B cell (primary cell): ENCODE measurements around the gene CCDC88C. TPM values are rescaled to one million over a fixed set of nuclear protein-coding genes. Genes with fewer than 3 reads are reported as not detected.

Experiments used
- ATAC-seq: fragments of 200-7000 bp; cut with Tn5 transposase; one replicate; pipeline ENCODE4 v1.10.0; 2021; ENCODE audit warnings: low read depth, mild to moderate bottlenecking, moderate number of reproducible peaks, moderate library complexity
- CTCF ChIA-PET: fragments of 350-600 bp; sonication (Branson Sonifier 250); formaldehyde crosslinking; loops from one replicate; lab custom pipeline; 2021; ENCODE audit warnings: antibody characterized with exemption, inconsistent platforms; lab: Charles Lee
- POLR2A ChIA-PET: fragments of 350-600 bp; sonication (Branson Sonifier 250); formaldehyde crosslinking; loops from one replicate; lab custom pipeline; 2021; ENCODE audit warnings: antibody characterized with exemption; lab: Charles Lee
- DNase-seq: peaks from one replicate; pipeline ENCODE4 v3.0.0; 2013
- H2AFZ ChIP-seq: 2 replicates; pipeline ENCODE4 v1.6.1; 2012; ENCODE audit warnings: mild to moderate bottlenecking, low read depth, low read length; ENCODE audit not compliant: insufficient read depth, poor library complexity, severe bottlenecking
- H3K27ac ChIP-seq, 2 donors: 1 replicate in 1 of 2; 2 replicates in 1 of 2; pipeline ENCODE4 v1.5.1; 2012 to 2013; ENCODE audit warnings: low read length in 2 of 2, mild to moderate bottlenecking in 2 of 2, moderate library complexity in 1 of 2
- H3K27me3 ChIP-seq, 4 experiments: fragments of 200-600 bp in 1 of 4; sonication (generic) in 1 of 4; replicated peaks in 1 of 4; 1 replicate in 2 of 4; 2 replicates in 2 of 4; pipeline versions ENCODE4 v1.6.1 to v1.7.0; 2013 to 2016; ENCODE audit warnings: low read length in 3 of 4, mild to moderate bottlenecking in 2 of 4, mixed read lengths in 1 of 4, moderate library complexity in 1 of 4; ENCODE audit not compliant: insufficient read depth in 4 of 4, control insufficient read depth in 3 of 4; ENCODE audit errors: control extremely low read depth in 1 of 4
- H3K36me3 ChIP-seq, 2 experiments: replicated peaks in 1 of 2; 1 replicate in 1 of 2; 2 replicates in 1 of 2; pipeline versions ENCODE4 v1.6.1 to v1.7.1; 2013; ENCODE audit warnings: low read length in 1 of 2; ENCODE audit not compliant: insufficient read depth in 2 of 2, control insufficient read depth in 1 of 2; ENCODE audit errors: control extremely low read depth in 1 of 2, extremely low read depth in 1 of 2
- H3K4me1 ChIP-seq, 2 donors: fragments of 200-600 bp in 1 of 2; sonication (generic) in 1 of 2; 1 replicate in 1 of 2; 2 replicates in 1 of 2; pipeline versions ENCODE4 v1.5.1 to v1.6.1; 2013 to 2017; ENCODE audit warnings: low read length in 2 of 2; ENCODE audit not compliant: control insufficient read depth in 2 of 2, insufficient read depth in 2 of 2
- H3K4me2 ChIP-seq: replicated peaks from 2 replicates; pipeline ENCODE3; 2012; ENCODE audit warnings: mild to moderate bottlenecking, low read depth, low read length; ENCODE audit not compliant: poor library complexity, severe bottlenecking
- H3K4me3 ChIP-seq, 5 experiments: fragments of 200-600 bp in 1 of 5; sonication (generic) in 1 of 5; 1 replicate in 3 of 5; 2 replicates in 2 of 5; pipeline versions ENCODE4 v1.5.1 to v1.7.0; 2011 to 2016; ENCODE audit warnings: low read length in 4 of 5, mild to moderate bottlenecking in 4 of 5, low read depth in 2 of 5, control low read depth in 1 of 5, moderate library complexity in 1 of 5; ENCODE audit not compliant: insufficient read depth in 1 of 5; ENCODE audit errors: control extremely low read depth in 1 of 5, extremely low read depth in 1 of 5
- H3K79me2 ChIP-seq: fragments of 200-600 bp; sonication (generic); one replicate; pipeline ENCODE4 v1.6.0; 2016; ENCODE audit warnings: low read length; ENCODE audit not compliant: control insufficient read depth, insufficient read depth
- H3K9ac ChIP-seq: fragments of 200-600 bp; sonication (generic); 2 replicates; pipeline ENCODE4 v1.6.1; 2017; ENCODE audit warnings: mild to moderate bottlenecking, low read length, moderate library complexity
- H3K9me3 ChIP-seq, 3 donors: one replicate each; pipeline versions ENCODE4 v1.6.1 to v1.7.1; 2013; ENCODE audit warnings: low read length in 2 of 3; ENCODE audit not compliant: control insufficient read depth in 2 of 3, insufficient read depth in 1 of 3; ENCODE audit errors: control extremely low read depth in 1 of 3
- H4K20me1 ChIP-seq: 2 replicates; pipeline ENCODE4 v1.6.0; 2012; ENCODE audit warnings: mild to moderate bottlenecking, low read length; ENCODE audit not compliant: insufficient read depth, control insufficient read depth, poor library complexity, severe bottlenecking
- H3K27ac Mint-ChIP-seq: one replicate; pipeline ENCODE4 v1.8.0; 2021; ENCODE audit warnings: mixed read lengths
- H3K27me3 Mint-ChIP-seq: one replicate; pipeline ENCODE4 v1.8.0; 2021; ENCODE audit warnings: mixed read lengths
- H3K4me1 Mint-ChIP-seq: one replicate; pipeline ENCODE4 v1.8.0; 2021; ENCODE audit warnings: mixed read lengths
- H3K4me3 Mint-ChIP-seq: one replicate; pipeline ENCODE4 v1.8.0; 2021; ENCODE audit warnings: mixed read lengths
- H3K9me3 Mint-ChIP-seq: one replicate; pipeline ENCODE4 v1.8.0; 2022; ENCODE audit warnings: mixed read lengths; ENCODE audit not compliant: insufficient read depth
- CTCF ChIP-seq: fragments of 200-600 bp; IDR thresholded peaks from one replicate; pipeline ENCODE4 v1.8.0; 2022; ENCODE audit warnings: antibody characterized with exemption, mild to moderate bottlenecking
- EZH2 ChIP-seq: IDR thresholded peaks from 2 replicates; pipeline ENCODE4 v1.6.1; 2012; ENCODE audit warnings: borderline replicate concordance, low read depth, mild to moderate bottlenecking, moderate library complexity, low read length; ENCODE audit not compliant: insufficient read depth, poor library complexity, severe bottlenecking
- WGBS: methylation state at CpG from one replicate; pipeline ENCODE4 v1.1.5; 2013; ENCODE audit warnings: missing lambda C conversion rate; ENCODE audit not compliant: insufficient coverage; 5-methylcytosine and 5-hydroxymethylcytosine counted together
- intact Hi-C: fragments of 100-400 bp; cut with micrococcal nuclease; formaldehyde crosslinking; loops from one replicate; pipeline ENCODE4 v1.10.0; 2022
- polyA plus RNA-seq: library from polyadenylated mRNA; depleted of rRNA; stranded (reverse); fragments of >200 nt; gene quantifications from 2 replicates; pipeline ENCODE4 v1.2.3, GENCODE V29; 2012
- total RNA-seq, 2 donors: library from RNA; stranded (reverse); fragments of 120-200 nt in 1 of 2; gene quantifications; 1 replicate in 1 of 2; 2 replicates in 1 of 2; pipeline versions ENCODE4 v1.2.3 to v1.2.4, GENCODE V29; 2013 to 2022

Gene CCDC88C
- total and polyA plus RNA-seq, 2 donors (not counting 1 experiment from before 2014, with no cell fraction given) = 98.7 to 181 TPM

GRCh38 chr14:91278383-91278715, 139.3 kb downstream of the CCDC88C start:
- H3K9ac ChIP-seq = no peak overlapping the region
- H2AFZ ChIP-seq = no peak overlapping the region
- Mint-ChIP-seq H3K4me3 (no peak overlapping the region), H3K9me3 (no peaks in the 10 kb centered on the region), H3K27ac (no peak overlapping the region), H3K27me3 (no peaks in the 10 kb centered on the region), H3K4me1 (no peaks in the 10 kb centered on the region)
- H3K4me1 ChIP-seq = no peaks in the 10 kb centered on the region
- peaks cover 24% of the 10 kb centered on the region for H4K20me1 ChIP-seq
- peaks cover 38 to 95% of the 10 kb centered on the region in 2 experiments for H3K36me3 ChIP-seq
- 100% methylated on average over 2 of the region's 5 CpGs for WGBS
- H3K27ac ChIP-seq = no peak overlapping the region
- intact Hi-C loops = no loop called here
- no peak for DNase-seq
- no peak for TF ChIP-seq EZH2
- TF ChIP-seq CTCF = no peak
- peaks cover 0 to 5% (median 0%) of the 10 kb centered on the region in 3 donors for H3K9me3 ChIP-seq
- CTCF ChIA-PET = interaction anchor here (3.1 to 16.1 kb wide), 2 partner anchors 11 to 101 kb away, joined by 15 to 449 read pairs; no protein-coding TSS in a partner anchor
- no peak overlapping the region for H3K4me3 ChIP-seq
- no peak overlapping the region for H3K4me2 ChIP-seq
- POLR2A ChIA-PET = no interaction called here
- no peaks in the 10 kb centered on the region for H3K27me3 ChIP-seq
- ATAC-seq = no peak
- peaks cover 26% of the 10 kb centered on the region for H3K79me2 ChIP-seq

DNA sequence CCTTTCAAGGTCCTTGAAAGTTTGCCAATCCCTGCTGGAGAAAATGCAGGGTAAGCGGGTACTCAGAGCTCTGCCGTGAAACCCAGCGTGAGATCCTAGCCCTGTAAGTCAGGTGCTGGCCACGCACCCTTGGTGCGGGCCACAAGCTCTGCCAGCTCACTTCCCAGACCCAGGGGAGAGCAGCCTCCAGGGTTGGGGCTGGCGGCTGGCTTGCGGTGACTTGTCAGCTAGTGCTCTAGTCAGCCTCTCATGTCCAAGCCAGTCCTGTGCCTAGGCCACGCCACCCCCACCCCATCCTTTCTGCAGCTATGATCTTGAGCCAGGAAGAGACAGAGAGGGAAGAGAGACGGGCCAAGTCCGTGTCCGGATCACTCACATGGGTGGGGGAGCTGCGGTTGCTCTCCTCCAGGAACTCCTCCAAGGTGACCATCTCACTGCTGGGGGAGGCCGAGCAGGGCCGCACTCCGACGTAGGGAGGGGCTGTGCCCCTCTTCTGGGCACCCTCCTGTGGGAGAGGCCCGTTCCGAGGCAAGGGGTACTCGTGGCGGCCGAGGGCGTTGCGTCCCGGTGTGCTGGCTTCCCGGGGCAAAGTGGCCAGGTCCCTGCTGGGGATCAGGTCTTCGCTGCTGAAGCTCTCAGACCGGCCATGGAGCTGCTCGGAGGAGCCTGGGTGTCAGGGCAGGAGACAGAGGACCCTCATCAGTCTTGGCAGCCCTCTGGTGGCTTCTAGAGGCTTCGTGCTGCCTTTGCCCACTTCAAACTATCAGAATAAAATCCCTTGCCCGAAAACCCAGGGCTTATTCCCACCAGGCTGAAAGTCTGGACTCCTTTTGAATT, 139.9 kb downstream of the CCDC88C start:
- DNase-seq = no peak
- ATAC-seq = no peak
- H3K27me3 ChIP-seq = no peaks in the 10 kb centered on the region
- CTCF ChIA-PET = interaction anchor here (0.8 to 16.1 kb wide), 4 partner anchors 8 to 101 kb away, joined by 3 to 449 read pairs (median 10); no protein-coding TSS in a partner anchor
- peaks cover 35 to 95% of the 10 kb centered on the region in 2 experiments for H3K36me3 ChIP-seq
- intact Hi-C loops = no loop called here
- no peak overlapping the region for H3K4me2 ChIP-seq
- H3K4me1 Mint-ChIP-seq = no peaks in the 10 kb centered on the region
- no peaks in the 10 kb centered on the region for H3K4me1 ChIP-seq
- 97% methylated on average over 27 of the region's 30 CpGs for WGBS
- H3K79me2 ChIP-seq = peaks cover 23% of the 10 kb centered on the region
- H4K20me1 ChIP-seq = peaks cover 29% of the 10 kb centered on the region
- H3K4me3 ChIP-seq = no peak overlapping the region
- H3K4me3 Mint-ChIP-seq = no peak overlapping the region
- no peak overlapping the region for H3K9ac ChIP-seq
- H3K27ac ChIP-seq = no peak overlapping the region
- POLR2A ChIA-PET = no interaction called here
- no peak overlapping the region for H3K27ac Mint-ChIP-seq
- H3K9me3 ChIP-seq = peaks cover 0 to 3% (median 0%) of the 10 kb centered on the region in 3 donors
- TF ChIP-seq EZH2 = no peak
- TF ChIP-seq CTCF = no peak
- H2AFZ ChIP-seq = no peak overlapping the region
- H3K9me3 Mint-ChIP-seq = no peaks in the 10 kb centered on the region
- no peaks in the 10 kb centered on the region for H3K27me3 Mint-ChIP-seq
